Bladder microvascular endothelial cell (primary cell): Measurements from ENCODE around the gene COPA. TPM values are rescaled to one million over a fixed set of nuclear protein-coding genes. Genes with fewer than 3 reads are reported as not detected.

Experiments
- total RNA-seq: library from RNA; depleted of rRNA; stranded (reverse); fragments of >200 nt; gene quantifications from 2 replicates; pipeline ENCODE4 v1.2.3, GENCODE V29; 2014

Gene COPA
- 178 and 246 TPM in 2 replicates for total RNA-seq

GRCh38 chr1:160342953-160343869, at the start of gene COPA, which contains the start of gene NCSTN:
TSS of gene COPA (minus strand) at chr1:160343250. CDS start at chr1:160343170, 80 bp downstream.
TSS of gene NCSTN (plus strand) at chr1:160343383. CDS start at chr1:160343397, 14 bp downstream.

GRCh38 chr1:160366731-160367515, 23.9 kb upstream of the COPA start, which contains the start of gene NHLH1:
TSS of gene NHLH1 (plus strand) at chr1:160367071. CDS start at chr1:160370732, 3,661 bp downstream.

GRCh38 chr1:160284782-160285344, 58.2 kb downstream of the COPA start, which contains the start of gene PEX19:
TSS of gene PEX19 (minus strand) at chr1:160285133. CDS start at chr1:160285124, 9 bp downstream.

GRCh38 chr1:160261893-160262794, 80.9 kb downstream of the COPA start, which contains the start of gene DCAF8:
TSS of gene DCAF8 (minus strand) at chr1:160262549. CDS start at chr1:160244008, 18,541 bp downstream.

Other genes with a start within 250 kb of the COPA start
- 7.4 and 15.1 TPM in 2 replicates for gene IGSF8, start 244.6 kb downstream of the COPA start, total RNA-seq
- not detected in 2 replicates for gene ATP1A2, start 227.5 kb downstream of the COPA start, total RNA-seq
- gene ATP1A4, start 191.6 kb downstream of the COPA start, total RNA-seq, result not detected in 2 replicates
- gene CASQ1, start 152.7 kb downstream of the COPA start, total RNA-seq, result not detected in 2 replicates
- 51.8 and 148 TPM in 2 replicates for gene PEA15, start 137.9 kb downstream of the COPA start, total RNA-seq
- gene DCAF8, start 80.7 kb downstream of the COPA start, total RNA-seq, result 59.4 and 102 TPM in 2 replicates
- gene PEX19, start 58.1 kb downstream of the COPA start, total RNA-seq, result 16.0 and 33.0 TPM in 2 replicates
- 44.8 and 96.3 TPM in 2 replicates for gene NCSTN, start 133 bp upstream of the COPA start, total RNA-seq
- 0.06 TPM in 1 of 2 replicates, not detected in the other for gene NHLH1, start 23.8 kb upstream of the COPA start, total RNA-seq
- not detected in 2 replicates for gene VANGL2, start 57.3 kb upstream of the COPA start, total RNA-seq
- gene SLAMF6, start 180.0 kb upstream of the COPA start, total RNA-seq, result not detected in 2 replicates
- not detected in 2 replicates for gene CD84, start 236.2 kb upstream of the COPA start, total RNA-seq